ENCODE results near the gene DDX4.
"Not testable (repeated sequence)": the region's sequence is repeated elsewhere in the genome, so short reads cannot be mapped to it uniquely, and the experiment has no call there.

The DDX4 gene

DNA sequence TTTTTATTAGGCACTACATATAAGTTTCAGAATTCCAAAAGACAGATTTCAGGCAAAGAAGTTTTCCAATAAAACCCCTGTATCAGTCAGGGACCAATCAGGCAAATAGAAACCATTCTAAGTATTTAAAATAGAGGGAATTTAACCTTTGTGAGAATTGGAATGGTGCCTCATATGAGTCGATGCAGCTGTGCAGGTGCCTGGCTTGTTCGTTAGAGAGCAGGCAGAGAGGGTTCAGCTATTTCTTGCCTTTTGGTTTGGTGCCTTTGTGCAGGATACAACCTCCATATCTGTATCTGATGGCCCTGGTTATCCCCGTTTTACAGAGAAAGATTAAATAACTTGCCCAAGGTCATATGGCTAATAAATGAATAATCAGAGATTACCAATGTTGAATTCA lies 6.0 kb upstream of the DDX4 start:
- DNase-seq = no peak

DNA sequence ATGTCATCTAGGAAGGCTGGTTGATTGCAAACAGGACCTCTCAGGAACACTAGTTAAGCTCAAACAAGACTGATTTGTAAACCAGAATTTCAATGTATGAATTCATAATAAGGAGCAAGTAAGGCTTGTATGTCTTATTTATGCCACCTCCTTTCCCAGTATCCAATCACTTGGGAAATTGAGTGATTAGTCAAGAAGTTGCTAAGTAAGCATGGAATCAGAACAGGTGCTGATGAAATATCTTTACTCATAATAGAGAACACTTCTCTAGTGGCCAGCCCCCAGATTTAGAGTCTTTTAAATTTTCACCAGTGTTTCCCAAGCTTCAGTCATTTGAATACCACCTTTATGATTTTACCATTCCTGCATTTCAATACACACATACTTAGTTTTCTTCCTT lies 5.3 kb upstream of the DDX4 start:
- no peak for DNase-seq

DNA sequence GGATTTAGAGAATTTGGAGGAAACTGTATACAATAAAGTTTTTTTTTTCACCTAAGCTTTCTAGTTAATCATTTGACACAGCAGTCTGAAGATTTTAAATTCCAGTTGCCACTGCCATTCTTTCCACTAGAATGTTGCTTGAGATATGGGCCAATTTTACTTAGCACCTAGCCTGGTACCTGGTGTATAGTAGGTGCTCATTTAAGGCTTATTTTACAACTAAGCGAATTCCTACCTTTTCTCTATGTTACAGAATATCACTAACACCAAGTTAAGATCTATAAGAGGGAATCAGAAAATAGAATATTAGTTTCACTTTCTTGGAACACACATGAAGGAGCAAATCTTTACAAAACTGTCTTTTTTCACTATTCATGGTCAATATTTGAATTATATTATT lies 3.2 kb upstream of the DDX4 start:
- no peak for DNase-seq

DNA sequence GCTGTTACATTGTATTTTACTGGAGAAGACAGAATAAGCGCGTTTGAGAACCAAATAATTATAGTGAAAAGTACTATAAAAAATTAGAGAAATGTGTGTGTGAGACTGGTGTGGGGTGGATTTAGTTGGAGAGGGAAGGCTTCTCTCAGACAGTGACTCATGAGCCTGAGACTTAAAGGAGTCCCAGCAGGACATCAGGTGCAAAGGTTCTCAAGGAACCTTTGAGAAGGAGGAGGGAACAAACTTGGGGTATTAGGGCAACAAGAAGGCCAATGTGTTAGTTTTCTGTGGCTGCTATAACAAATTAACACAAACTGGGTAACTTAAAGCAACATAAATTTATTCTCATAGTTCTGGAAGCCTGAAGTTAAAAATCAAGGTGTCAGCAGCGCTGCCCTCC lies 4.9 kb downstream of the DDX4 start:
- DNase-seq = no peak

DNA sequence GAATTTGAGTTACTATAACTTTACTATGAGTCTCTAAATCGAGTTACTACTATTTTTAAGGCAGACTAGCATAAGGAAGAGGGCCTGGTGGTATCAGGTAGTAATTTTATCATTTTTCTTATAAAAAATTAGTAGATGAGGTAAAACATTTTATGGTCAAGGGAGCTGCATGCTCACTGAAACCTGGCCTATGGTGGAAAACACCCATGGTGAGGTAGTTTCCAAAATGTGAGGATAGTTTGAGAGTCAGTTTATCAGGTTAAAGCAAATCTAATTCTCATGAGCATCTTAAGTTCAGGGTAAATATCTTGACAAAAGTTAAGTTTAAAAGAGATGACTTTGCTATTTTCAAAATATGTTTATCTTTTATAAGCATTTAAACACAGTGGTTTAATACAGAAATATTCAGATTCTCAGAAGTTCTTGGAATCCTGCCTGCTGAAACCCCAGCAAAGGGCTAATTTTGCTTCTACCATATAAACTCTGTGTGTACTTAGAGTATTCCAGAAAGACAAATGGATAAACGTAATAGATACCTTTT lies 10.0 kb downstream of the DDX4 start:
- no peak for DNase-seq

DNA sequence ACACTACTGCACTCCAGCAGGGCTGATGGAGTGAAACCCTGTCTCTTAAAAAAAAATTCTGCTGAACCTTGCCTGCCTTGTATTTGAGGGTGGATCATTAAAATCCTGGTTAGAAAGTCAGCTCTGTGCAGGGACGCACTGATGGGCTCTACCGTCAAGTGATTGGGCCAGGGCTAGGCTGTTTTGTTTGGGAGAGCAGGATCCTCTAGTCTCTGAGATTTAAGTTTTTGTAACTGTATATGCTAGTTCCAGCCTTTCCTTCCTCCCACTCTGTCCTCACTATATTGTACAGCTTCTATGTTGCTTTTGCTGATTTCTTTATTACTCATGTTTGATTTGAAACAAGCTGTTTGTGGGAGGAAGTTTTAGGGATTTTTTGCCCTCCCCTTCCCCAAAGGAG lies 11.5 kb downstream of the DDX4 start:
- DNase-seq = no peak

DNA sequence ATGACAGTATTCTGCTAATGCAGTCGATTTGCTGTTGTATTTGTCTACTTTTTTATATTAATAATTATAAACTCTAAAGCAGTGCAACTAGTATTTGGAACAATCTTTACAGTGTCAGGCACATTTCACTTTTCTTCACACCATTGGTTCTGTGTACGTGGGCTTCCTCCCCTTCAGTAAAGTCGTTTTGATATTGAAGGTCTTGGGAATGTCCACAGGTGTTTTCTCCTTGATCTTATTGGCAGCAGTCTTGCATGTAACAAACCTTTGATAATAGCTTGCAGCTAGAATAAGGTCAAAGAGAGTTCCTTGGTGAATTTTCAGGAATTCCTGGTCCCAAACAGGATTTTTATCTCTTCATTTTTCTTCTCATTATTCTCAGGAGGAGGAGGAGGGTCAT lies 12.2 kb downstream of the DDX4 start:
- DNase-seq = no peak

DNA sequence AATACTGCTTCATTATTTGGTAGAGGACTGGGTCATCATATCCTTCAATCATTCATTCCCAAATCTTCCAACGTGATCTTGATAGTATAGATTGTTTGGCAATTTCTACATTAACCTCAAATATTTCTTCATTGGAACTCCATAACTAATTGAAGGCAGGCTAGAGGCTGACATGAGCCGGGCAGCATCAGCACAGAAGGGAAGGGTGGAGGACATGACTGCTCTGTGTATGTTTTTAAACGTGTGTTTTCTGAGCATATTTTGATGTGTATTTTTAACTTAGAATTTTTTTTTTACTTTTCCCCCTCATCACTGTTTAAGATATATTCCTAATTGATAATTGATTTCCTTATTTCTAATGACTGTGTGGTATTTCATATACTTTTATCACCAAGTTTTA lies 12.6 kb downstream of the DDX4 start:
- DNase-seq = no peak

DNA sequence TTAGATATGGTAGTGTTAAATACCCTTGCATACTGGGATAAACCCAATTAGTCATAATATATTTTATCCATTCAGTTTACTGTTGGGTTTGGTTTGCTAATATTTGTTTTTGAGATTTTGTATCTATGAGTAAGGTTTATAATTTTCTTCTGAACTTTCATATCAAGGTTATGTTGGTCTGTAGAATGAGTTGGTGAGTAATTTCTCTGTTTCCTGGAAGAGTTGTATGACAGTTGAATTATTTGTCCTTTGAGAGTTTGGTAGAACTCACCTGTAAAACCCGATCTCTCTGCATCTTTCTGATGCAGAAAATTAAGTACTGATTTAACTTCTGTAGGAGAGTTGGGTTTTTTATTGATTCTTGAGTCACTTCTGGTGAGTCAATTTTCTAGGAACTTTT lies 20.4 kb downstream of the DDX4 start:
- DNase-seq = no peak

DNA sequence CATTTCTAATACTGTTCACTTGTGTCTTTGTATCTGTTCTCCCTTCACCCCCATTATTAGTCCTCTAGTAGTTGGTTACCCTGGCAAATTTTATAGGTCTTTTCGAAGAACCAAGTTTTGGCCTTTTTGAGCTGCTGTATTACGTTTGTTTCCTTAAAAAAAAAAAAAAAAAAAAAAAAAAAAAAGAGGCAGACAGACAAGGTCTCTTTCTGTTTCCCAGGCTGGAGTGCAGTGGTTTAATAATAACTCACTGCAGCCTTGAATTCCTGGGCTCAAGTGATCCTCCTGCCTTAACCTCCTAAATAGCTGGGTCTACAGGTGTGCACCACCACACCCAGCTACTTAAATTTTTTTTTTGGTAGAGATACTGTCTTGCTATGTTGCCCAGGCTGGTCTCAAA lies 20.9 kb downstream of the DDX4 start:
- no peak for DNase-seq

DNA sequence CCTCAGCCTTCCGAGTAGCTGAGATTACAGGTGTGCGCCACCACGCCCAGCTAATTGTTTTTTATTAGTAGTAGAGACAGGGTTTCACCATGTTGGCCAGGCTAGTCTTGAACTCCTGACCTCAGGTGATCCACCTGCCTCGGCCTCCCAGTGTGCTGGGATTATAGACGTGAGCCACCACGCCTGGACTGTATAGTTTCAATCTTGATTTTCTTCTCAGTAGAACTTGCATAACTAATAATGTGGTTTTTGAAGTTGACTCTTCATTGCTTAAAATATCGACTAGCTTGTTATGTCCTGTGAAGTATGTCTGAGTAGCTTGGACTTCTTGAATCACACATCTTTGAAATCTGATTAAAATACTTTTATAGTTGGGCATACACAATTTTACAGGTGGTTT lies 23.9 kb downstream of the DDX4 start:
- not testable (repeated sequence) for DNase-seq

DNA sequence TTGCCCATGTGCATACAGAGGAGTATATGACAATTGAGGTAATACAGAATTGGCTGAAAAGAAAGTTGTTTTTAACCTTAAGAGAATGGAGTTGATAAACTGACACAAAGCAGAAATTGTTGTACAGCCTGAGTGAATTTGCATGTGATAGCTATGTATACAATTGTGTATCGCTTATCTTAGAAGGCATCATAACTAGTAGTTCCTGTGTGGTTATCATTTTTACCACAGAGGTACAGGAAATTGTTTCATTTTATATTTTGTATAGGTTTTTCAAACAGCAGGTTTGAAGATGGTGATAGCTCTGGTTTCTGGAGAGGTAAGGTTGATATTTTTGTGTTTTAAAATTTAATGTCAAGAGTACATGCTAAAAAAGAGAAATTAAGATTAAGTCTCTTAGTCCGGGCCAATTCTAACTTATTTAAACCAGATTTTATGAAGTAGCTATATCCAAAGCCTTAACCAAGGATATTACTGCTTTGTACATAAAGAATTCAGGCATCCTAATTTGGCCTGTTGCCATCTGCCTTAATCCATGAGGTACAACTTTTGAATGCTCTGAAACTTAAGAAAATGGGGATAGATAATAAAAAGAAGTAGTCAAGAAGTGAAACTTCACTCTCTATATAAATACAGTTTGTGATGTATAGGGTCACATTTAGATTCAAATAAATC lies 26.0 kb downstream of the DDX4 start:
- no peak for DNase-seq

DNA sequence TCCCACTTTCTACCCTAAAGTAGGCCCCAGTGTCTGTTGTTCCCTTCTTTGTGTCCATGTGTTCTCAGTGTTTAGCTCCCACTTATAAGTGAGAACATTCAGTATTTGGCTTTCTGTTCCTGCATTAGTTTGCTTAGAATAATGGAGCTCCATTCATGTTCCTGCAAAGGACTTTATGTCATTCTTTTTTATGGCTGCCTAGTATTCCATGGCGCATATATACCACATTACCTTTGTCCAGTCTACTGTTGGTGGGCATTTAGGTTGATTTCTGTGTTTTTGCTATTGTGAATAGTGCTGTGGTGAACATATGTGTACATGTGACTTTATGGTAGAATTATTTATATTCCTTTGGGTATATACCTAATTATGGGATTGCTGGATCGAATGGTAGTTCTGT lies 30.4 kb downstream of the DDX4 start:
- DNase-seq = no peak

DNA sequence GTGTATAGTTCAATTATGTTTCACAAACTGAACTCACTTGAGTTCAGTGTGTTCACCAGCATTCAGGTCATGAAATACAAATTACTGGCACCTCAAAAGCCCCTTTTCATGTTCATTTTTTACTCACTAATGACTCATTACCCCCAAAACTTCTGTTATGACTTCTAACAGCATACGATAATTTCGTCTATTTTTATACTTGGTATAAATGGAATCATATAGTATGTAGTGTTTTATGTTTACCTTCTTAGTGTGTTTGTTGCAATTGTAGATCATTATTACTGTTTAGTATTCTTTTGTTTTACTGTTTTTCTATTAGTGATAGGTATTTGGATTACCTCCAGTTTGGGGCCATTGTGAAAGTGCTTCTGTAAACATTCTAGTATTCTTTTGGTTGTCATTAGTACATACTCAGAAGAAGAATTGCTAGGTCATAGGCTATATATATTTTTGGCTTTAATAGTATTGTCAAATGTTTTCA lies 33.4 kb downstream of the DDX4 start:
- no peak for DNase-seq

DNA sequence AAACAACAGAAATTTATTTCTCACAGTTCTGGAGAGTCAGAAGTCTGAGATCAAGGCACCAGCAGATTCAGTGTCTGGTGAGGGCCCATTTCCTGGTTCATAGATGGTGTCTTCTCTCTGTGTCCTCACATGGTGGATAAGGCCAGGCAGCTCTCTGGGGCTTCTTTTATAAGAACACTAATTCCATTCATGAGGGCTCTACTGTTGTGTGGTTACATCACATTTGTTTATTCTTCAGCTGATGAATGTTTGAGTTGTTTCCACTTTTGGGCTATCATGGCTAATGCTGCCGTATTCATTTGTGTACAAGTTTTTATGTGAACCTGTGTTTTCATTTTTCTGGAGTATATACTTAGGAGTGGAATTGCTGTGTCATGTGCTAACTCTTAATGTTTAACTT lies 35.2 kb downstream of the DDX4 start:
- no peak for DNase-seq

DNA sequence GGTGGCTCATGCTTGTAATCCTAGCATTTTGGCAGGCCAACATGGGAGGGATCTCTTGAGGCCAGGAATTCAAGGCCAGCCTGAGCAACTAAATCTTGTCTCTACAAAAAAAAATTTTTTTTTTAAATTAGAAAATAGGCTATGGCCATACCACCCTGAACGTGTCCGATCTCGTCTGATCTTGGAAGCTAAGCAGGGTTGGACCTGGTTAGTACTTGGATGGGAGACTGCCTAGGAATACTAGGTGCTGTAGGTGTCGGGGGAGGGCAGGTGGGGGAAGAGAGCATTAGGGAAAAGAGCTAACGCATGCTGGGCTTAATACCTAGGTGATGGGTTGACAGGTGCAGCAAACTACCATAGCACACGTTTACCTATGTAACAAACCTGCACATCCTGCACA lies 39.5 kb downstream of the DDX4 start:
- DNase-seq = no peak

DNA sequence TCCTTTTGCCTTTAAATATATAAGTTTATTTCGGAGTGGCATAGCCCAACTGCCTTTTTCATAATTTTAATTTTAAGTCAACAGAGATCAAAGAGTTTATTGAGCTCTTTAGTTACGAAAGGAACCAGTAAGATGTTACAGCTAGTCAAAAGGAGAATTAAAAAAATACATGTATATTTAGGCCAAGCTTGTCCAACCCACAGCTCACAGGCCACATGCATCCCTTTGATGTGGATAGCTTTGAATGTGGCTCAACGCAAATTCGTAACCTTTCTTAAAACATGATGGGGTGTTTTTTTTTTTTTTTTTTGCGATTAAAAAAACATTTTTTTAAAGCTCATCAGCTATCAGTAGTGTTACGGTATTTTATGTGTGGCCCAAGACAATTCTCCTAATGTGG lies 63.1 kb downstream of the DDX4 start:
- DNase-seq = no peak

DNA sequence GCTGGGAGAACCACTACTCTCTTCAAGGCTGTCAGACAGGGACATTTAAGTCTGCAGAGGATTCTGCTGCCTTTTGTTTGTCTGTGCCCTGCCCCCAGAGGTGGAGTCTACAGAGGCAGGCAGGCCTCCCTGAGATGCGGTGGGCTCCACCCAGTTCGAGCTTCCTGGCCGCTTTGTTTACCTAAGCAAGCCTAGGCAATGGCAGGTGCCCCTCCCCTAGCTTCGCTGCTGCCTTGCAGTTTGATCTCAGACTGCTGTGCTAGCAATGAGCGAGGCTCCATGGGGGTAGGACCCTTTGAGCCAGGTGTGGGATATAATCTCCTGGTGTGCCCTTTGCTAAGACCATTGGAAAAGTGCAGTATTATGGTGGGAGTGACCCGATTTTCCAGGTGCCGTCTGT lies 71.0 kb downstream of the DDX4 start:
- not testable (repeated sequence) for DNase-seq

DNA sequence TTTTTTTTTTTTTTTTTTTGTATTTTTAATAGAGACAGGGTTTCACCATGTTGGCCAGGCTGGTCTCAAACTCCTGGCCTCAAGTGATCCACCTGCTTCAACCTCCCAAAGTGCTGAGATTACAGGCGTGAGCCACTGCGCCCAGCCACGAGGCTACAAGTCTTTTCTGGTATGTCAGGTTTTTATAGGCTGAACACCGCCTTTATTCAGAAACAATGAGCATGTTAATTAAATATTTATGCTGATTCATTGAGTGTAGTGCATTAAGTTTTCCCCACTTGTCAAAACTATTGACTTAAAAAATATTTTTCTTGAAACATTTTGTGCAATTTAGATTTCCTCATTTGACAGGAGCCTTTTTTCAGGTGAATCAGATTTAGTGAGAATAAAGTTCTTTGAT lies 78.1 kb downstream of the DDX4 start:
- not testable (repeated sequence) for DNase-seq

DNA sequence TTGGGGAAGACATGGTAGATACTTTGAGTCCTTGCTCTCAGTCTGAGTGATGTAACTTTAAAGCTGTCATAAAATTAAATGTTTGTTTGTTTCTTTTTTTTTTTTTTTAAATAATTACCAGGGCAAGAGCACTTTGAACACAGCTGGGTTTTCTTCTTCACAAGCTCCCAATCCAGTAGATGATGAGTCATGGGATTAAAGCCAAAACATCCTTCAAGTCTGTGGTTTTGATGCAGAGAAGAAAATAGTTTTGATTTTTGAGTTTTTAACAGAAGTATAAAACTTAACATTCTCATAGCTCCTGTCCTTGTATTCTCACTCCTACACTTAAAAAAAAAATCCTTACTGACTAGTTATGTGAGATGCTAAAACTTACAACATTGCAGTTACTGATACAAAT lies 78.5 kb downstream of the DDX4 start:
- DNase-seq = no peak

DNA sequence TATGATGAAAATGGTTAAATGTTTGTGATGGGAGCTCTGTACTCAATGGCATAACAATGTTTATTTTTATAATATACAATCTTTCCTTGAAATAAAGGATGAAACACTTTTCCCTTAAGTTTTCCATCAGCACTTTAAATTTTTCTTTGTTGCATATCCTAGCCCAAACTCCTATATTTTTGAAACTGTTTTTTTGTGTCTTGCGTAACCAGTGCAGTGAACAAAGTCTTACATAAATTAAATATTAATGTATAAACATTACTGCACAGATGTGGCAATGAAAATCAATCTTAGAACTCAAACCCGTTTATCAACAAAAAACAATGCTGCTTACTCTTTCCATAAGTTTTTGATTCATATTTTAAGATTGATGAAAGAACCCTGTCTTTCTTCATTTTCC lies 79.2 kb downstream of the DDX4 start:
- DNase-seq = no peak

DNA sequence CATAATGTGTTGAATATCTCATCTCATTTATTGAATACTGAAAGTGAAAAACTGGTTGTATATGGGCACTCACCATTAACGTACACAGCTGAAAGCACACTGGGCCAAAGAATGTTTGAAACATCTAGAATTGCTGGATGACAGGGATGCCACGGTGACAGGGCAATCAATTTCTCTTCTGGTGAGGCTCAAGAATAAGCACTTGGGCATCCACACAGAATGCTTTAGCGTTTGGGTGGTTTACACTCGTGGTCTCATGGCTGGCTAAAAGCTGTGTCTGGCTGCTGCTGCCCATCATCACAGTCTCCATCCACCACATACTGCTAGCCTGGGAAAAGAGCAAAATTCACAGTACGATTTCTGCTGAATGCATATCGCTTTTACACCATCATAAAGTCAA lies 82.6 kb downstream of the DDX4 start:
- no peak for DNase-seq

DNA sequence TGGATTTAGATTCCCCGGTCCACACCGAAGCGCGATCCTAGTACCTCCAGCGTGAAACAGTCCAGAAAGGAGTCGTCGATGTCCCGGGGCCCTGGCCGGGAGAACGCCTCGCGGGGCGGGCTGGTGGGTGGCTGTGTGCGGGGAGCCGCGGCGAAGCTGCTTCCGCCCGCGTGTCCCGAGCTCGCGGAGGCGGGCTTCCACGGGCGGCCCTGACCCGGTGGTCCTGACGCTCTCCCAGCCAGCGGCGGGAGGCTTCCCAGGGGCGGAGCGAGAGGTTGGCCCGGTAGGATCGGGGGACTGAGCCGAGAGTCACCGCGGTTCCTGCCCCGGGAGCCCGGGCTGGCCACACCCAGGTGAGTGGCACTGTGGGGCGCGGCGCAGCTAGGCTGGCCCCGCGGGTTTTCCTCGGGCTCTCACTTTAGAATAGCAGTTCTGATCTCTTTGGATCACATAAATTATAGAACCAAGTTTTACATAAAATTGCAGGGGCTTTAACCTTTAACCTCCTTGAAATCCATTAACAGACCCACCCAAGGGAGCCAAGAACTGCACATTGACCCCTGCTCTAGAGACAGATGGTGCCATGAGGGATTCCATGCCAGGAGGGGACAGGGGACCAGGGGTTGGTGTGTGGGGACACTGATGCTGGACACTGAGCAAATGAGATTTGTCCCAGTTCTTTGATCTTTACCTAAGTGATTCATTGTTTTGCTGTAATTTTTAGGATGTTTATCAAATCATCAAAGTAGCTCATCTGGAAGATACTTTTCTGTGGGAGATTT lies 84.1 kb downstream of the DDX4 start:
- no peak for DNase-seq

DNA sequence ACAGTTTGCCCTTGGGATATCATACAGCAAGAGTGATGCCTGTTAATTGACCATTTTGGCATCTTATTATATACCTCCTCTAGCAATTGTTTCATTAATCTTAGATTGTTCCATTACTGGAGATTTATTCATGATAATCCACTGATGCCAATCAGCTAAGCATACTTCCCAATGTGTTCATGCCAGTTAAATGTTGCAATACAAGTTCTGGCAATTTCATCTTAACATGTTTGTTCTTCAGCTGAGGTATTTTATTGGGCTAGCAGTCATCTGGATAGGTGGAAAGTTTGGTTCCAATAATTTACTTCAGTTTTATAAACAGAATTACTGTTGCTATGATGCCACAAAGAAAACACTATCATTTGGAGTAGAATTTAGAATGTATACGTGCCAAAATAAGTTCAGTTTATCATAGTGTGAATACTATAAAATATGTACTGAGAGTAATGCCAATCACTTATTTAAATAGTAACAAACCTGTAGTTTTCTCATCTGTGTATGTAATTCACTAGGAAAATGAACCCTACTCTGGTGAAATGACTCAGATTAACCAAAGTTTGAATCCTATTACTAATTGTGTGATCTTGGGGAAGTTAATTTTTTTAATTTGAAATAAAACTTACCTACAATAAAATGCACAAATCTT lies 85.4 kb downstream of the DDX4 start:
- DNase-seq = no peak

All from NCI-H1105 (cell line).